RCC 7860 (cell line): Measurements from ENCODE around the gene MEAK7.
A peak's percentile ranks its signal among the peaks of the same experiment; 100 is the strongest.

Source experiments
- DNase-seq: peaks from one replicate; pipeline ENCODE4 v3.0.0-alpha.2; 2015; ENCODE audit warnings: low spot score
- FAIRE-seq: peaks from 2 replicates; lab custom pipeline; 2012; peaks lifted over from hg19 to GRCh38; lab: Jason Lieb, UNC

Gene MEAK7

DNA sequence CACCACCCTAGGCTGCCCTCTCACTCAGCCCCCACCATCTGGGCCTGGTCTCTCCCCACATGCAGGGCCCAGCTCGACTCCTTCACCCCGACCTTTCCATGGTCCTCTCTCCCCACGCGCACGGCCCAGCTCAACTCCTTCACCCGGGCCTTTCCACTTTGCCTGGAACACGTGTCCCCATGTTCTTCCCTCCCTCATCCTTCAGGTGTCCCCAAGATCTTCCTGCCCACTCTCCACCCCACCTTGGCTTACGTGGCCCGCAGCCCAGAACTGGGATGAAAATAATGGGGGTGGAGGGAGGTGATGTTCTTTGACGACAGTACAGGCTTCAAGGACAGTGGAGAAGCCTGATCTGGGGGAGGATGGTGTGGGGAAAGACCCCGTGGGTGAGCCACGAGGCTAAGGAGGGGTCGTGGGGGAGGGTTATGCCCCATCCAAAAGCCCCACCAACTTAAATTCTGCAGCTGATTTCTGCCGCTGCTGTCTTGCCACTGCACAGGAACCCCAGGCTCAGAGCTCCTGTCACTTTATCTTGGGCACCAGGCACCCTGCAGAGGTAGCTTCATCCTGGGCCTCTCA lies 9.9 kb upstream of the MEAK7 start:
- FAIRE-seq = no peak
- DNase-seq = no peak

DNA sequence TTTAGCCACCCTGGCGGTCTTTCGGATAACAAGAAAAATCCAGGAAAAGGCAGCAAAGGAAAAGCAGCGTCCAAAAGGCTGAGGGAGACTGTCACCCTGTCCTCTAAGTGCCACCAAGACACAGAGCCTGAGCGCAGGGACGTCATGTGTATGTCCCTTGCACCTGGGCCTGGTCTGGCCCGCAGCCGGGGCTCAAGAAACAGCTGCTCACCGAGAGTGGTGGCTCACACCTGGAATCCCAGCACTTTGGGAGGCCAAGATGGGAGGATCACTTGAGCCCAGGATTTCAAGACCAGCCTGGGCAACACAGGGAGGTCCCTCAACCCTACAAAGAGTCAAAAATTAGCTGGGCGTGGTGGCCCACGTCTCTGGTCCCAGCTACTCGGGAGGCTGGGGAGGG lies 9.2 kb upstream of the MEAK7 start:
- FAIRE-seq (no peak), DNase-seq (no peak)

DNA sequence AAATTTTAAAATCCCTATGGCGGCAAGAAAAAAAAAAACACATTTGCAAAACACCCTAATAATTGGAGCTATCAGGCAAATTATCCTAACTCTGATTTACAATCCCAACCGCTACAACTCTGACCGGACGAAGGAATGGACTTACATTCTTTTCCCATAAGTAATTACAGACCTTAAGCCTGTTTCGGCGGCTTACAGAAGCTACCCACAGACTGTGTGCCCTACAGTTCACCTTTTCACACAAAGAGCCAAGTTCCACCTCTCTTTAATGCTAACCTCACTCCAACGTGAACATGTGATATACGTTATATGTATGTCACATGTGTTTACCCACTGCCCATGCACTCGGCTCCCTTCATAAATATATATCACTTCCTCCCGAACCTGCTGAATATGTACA lies 8.7 kb upstream of the MEAK7 start:
- FAIRE-seq = no peak
- no peak for DNase-seq

- DNase-seq = no peak
- no peak for FAIRE-seq
Measured at GRCh38 chr16:84511831-84512230, 7.4 kb upstream of the MEAK7 start.

DNA sequence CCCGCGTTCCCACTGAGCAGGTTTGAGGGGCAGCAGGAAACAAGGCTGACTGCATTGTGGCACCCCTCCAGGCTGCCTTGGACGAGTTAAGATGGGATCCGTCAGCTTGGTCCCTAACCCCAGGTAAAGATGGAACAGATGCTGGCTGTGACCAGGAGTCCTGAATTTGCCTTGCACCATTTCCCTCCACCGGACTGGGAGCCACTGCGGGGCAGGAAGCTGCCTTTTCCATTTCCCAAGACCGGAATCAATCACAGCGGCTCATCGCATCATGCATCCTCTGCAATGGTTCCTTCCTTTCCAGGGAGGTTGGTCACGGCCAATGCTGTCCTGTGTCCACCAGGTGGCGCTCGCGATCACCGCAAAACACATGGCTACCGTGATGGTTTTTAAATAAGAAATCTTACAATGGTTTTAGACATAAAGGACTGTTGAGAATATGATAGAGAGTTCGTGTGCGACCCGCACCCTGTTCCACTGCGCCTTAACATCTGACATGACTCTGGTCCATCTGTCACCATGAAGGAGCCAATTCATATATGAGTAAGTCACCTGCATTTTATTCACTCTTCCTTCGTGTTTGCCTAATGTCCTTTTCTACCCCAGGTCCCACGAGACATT lies 6.8 kb upstream of the MEAK7 start:
- no peak for FAIRE-seq
- peak; percentile 61 for DNase-seq

GRCh38 chr16:84509032-84509950 lies 4.8 kb upstream of the MEAK7 start:
- no peak for FAIRE-seq
- DNase-seq = no peak

- no peak for FAIRE-seq
- no peak for DNase-seq
Measured at GRCh38 chr16:84508502-84508901, 4.0 kb upstream of the MEAK7 start.

- no peak for DNase-seq
- no peak for FAIRE-seq
Measured at GRCh38 chr16:84507011-84507982, 2.8 kb upstream of the MEAK7 start.

- FAIRE-seq = no peak
Measured at GRCh38 chr16:84505249-84506187, 1.1 kb upstream of the MEAK7 start.

GRCh38 chr16:84503751-84504395 lies 586 bp downstream of the MEAK7 start:
- DNase-seq (peak; percentile 64), FAIRE-seq (no peak)

More at GRCh38 chr16:84505249-84506187, 1.1 kb upstream of the MEAK7 start:
- no peak for DNase-seq

GRCh38 chr16:84502581-84502980 lies 1.9 kb downstream of the MEAK7 start:
- peak; percentile 45 for DNase-seq
- no peak for FAIRE-seq

DNA sequence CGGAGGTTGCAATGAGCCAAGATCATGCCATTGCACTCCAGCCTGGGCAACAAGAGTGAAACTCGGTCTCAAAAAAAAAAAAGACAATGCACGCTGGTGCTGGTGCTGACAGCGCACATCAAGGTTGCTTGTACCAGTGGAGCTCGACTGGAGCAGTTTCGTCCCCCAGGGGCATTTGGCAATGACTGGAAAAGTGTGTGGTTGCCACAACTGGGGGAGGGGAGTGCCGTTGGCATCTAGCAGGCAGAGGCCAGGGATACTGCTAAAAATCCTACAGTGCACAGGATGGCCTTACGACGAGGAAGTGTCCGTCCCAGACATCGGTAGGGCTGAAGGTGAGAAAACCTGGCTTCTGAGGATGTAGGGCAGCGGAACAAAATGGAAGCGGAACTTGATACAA lies 2.4 kb downstream of the MEAK7 start:
- DNase-seq (no peak), FAIRE-seq (no peak)

DNA sequence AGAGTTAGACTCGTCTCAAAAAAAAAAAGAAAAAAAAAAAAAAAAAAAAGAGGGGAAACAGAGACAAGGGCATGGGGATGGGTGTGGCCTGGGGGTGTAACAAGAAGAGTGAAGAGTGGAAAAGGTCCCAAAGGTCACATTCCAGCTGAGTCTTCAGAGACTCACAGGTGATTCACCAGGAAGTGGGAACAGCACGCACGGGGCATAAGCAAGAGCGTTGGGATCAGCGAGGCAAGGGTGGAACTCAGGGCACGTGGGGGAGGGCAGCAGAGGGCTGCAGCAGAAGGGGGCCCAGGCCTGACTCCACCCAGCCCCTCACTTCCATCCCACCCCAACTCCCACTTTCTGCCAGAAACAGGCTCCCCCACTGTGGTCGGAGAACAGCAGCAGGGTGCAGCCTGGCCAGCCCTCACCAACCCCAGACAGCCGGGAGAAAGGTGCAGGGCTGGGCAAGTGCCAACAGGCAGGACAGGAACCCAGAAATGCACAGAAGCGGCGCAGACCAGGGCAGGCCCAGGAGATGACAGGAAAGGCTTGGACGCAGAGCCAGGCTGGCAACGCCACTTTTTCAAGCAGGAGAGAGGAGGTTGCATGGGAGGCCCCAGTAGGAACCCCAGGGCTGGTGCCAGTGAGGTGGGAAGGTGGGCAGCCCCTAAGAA lies 3.3 kb downstream of the MEAK7 start:
- DNase-seq = peak; percentile 88
- FAIRE-seq = peak; percentile 76

- no peak for DNase-seq
- no peak for FAIRE-seq
Measured at GRCh38 chr16:84500531-84500930, 3.9 kb downstream of the MEAK7 start.

GRCh38 chr16:84499638-84500037 lies 4.8 kb downstream of the MEAK7 start:
- DNase-seq (no peak), FAIRE-seq (no peak)

- FAIRE-seq (no peak), DNase-seq (no peak)
Measured at GRCh38 chr16:84498859-84499620, 5.4 kb downstream of the MEAK7 start.

- no peak for FAIRE-seq
Measured at GRCh38 chr16:84498223-84498610, 6.2 kb downstream of the MEAK7 start.

More at GRCh38 chr16:84498223-84498610, 6.2 kb downstream of the MEAK7 start:
- DNase-seq = no peak
